Amniotic epithelial cell (primary cell): ENCODE results near the gene KRT75.
"Not testable (repeated sequence)": the region's sequence is repeated elsewhere in the genome, so short reads cannot be mapped to it uniquely, and the experiment has no call there.

Source experiments
- DNase-seq: peaks from one replicate; pipeline ENCODE4 v3.0.0-alpha.2; 2010; ENCODE audit warnings: low read depth

The KRT75 gene

DNA sequence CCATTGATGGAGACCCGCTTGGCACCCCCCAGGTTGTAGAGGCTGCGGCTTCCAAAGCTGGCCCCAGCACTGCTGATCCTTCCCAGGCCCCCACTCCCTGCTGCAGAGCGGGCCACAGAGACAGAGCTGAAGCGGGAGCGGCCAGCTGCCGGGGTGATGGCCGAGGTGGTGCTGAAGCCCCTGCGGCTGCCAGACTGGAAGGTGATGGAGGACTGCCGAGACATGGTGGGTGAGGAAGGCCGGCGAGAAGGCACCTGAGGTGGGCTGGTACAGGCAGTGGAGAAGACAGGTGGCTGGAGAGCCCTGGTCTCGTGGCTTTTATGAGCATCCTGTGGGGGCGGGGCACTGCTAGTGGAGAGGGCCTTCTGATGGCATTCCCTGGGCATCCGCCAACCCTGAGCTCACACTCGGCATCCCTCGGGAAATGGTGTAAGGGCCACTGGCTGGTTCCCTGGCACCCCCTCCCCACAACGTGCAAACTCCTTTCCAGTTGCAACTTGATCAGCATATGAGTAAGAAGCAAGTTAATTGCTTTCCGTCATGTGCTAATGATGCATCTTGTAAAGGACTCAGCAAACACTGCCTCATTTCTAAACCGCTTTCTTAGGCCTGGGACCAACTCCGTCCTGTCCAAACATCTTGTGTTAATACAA lies at the start of gene KRT75:
KRT75 (minus strand) TSS at position 291 of the 653 bp plus-strand sequence; CDS start at position 224, 67 bp downstream.
- no peak for DNase-seq

DNA sequence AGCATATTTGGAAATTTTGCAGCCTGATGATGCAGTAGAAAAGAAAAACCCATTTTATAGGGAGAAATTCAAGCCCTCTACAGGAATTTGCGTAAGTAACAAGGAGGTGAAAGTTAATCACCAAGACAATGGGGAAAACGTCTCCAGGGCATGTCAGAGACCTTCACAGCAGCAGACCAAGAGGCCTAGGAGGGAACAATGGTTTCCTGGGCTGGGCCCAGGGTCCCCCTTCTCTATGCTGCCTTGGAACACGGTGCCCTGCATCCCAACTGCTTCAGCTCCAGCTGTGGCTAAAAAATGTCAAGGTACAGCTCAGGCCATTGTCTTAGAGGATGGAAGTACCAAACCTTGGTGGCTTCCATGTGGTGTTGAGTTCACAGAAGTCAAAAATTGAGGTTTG lies 45.9 kb upstream of the KRT75 start:
- no peak for DNase-seq

DNA sequence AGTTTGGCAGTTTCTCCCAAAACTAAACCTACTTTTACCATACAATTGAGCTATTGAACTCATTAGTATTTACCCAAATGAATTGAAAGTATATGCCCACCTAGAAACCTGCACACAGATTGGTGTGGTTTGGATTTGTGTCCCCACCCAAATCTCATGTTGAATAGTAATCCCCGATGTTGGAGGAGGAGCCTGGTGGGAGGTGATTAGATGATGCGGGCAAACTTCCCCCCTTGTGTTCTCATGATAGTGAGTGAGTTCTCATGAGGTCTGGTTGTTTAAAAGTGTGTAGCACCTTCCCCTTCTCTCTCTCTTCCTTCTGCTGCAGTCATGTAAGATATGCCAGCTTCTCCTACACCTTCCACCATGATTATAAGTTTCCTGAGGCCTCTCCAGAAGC lies 43.5 kb upstream of the KRT75 start:
- DNase-seq, result no peak

DNA sequence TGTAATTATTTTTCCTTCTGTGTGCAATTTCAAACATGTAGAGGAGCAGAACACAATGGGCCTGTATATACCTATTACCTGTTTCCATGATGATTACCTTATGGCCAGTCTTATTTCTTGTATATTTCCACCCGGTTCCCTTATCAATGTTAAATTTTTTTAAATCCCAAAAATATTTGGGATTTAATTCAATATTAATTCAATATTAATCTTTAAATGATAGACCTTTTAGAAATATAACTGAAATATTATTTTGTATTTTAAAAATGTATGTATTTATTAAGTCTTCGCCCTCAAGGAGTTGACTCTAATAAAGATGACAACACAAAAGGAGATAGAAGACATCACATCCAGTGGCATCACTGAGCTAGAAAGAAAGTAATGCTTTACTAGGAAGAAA lies 40.0 kb upstream of the KRT75 start:
- DNase-seq, result no peak

DNA sequence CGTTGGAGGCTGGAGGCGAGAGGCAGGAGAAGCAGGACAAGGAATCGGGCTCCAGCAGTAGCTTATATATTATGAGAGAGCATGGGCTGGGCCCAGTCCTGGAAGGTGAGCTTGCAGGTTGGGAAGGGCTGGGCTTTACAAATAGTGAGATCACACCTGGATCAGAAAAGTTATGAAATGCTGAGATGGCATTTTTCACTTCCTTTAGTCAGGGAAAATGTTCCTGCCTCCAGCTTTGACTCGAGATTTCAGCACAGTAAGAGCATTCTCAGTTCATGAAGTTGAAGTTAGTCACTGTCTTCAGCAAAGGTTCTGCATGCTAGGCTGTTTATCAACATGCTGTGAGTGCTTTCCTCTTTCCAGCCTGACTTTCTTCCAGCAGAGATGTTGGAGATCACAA lies 39.6 kb upstream of the KRT75 start, which contains the start of gene KRT6C:
KRT6C (minus strand) TSS at position 38 of the 400 bp plus-strand sequence. CDS start 68 bp downstream, outside the sequence.
- peak; percentile 18 for DNase-seq

DNA sequence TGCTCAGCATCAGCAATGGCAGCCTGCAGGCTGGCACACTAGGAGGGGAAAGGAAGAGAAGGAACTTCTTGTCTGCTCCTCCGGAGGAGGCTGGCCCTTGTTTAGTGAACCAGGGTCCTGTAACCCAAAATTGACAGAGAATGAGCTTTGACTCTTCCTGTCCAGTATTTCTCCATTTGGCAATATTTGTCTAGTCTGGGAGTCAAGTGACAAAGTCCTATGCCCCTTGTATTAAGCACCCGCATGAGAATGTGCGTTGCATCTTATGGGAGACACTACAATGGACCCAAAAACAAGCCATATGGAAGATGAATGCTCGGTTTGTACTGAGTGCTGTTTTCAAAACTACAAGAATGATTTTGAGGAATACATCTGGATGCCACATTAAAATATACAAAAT lies 35.7 kb upstream of the KRT75 start:
- no peak for DNase-seq

DNA sequence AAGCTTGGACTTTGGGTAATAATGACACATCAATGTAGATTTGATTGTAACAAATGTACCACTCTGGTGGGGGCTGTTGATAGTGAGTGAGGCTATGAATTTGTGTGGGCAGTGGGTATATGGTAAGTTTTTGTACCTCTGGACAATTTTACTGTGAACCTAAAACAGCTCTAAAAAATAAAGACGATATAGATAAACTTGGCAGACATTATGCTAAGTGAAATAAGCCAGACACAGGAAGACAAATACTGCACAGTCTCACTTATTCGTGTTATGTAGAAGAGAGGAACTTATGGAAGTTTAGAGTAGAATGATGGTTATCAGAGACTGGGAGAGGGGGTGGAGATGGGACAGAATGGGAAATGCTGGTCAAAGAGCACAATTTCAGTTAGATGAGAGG lies 30.7 kb upstream of the KRT75 start:
- DNase-seq, result no peak

DNA sequence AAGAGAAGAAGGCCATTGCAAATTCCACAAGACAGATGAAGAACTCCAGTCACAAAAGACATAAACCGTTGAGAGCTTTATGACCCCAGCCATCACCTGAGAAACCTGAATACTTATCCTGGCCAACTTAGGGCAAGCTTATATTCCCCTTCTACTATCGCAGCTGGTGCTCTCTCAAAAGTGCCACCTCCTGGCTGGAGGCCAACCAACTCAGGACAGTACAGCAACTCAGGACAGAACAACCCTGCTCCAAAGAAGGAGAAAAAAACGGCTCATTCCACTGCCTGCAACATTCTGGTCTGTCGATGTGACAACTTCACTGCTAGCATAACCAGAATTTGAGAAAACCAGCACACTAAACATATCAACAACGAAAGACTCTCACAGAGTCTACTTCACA lies 27.5 kb upstream of the KRT75 start:
- no peak for DNase-seq

DNA sequence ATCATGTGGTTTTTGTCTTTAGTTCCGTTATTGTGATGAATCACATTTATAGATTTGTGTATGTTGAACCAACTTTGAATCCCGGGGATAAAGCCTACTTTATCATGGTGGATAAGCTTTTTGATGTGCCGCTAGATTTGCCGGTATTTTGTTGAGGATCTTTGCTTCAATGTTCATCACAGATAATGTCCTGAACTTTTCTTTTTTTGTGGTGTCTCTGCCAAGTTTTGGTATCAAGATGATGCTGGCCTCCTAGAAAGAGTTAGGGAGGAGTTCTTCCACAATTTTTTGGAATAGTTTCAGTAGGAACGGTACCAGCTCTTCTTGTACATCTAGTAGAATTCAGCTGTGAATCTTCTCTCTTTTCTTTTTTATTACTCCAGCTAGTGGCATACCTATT lies 24.7 kb upstream of the KRT75 start:
- DNase-seq, result no peak

DNA sequence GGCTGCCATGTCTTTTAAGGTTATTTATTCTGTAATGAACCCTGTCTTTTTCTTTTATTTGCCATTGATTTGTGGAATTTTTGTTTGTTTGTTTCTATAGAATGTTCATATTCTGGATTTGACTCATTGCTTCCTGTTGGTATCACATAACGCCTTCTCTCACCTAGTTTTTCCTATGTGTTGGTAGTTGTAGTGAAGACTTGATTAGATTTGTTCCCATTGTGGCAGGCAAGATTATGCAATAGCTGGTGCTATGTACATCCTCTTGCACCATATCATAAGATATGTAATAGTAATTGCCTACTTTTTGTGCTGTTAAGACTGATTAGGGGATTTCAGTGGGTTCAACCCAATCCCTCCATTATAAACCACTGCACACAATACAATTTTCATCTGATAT lies 21.6 kb upstream of the KRT75 start:
- DNase-seq, result peak; percentile 77

DNA sequence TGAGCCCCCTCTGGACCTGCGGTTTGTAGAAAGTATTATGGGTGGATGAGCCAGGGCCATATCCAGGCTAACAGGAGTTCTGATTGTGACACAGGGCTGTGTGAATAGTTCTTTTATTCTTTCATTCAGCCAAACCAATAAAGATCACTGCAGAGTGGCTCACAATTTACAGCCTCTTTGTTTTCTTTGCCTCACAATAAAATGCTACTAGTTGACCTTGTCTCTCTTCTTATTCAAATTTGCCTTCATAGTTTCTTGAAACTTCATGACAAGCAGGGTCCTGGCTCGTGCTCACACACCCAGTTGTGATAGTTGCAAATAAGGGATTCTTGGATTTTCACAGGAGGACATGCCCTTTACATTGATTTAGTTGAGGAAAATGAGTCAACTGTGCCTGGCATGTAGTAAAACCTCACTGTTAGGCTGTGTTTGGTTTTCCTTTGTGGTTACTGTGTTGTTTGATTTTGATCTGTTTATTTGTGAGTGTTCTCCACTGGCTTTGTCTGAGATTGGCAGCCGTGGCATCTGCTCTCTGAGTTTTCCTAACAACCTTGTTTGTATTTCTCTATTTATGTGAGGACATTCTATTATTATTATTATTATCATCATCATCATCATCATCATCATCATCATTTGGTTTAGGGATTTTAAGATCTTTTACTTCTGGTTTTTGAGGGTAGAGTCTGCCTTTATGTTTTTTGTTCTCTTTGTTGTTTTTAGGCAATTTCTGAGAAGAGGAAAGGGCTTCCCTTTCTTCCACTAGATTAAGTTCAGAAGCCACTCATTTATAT lies 20.4 kb upstream of the KRT75 start:
- DNase-seq, result peak; percentile 58

DNA sequence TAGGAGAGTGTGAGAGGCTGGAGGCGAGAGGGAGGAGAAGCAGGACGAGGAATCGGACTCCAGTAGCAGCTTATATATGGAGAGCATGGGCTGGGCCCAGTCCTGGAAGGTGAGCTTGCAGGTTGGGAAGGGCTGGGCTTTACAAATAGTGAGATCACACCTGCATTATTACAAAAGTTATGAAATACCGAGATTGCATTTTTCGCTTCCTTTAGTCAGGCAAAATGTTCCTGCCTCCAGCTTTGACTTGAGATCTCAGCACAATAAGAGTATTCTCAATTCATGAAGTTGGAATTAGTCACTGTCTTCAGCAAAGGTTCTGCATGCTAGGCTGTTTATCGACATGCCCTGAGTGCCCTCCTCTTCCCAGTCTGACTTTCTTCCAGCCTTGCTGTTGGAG lies 17.9 kb upstream of the KRT75 start, which contains the start of gene KRT6B:
KRT6B (minus strand) TSS at position 46 of the 400 bp plus-strand sequence. CDS start 68 bp downstream, outside the sequence.
- no peak for DNase-seq

DNA sequence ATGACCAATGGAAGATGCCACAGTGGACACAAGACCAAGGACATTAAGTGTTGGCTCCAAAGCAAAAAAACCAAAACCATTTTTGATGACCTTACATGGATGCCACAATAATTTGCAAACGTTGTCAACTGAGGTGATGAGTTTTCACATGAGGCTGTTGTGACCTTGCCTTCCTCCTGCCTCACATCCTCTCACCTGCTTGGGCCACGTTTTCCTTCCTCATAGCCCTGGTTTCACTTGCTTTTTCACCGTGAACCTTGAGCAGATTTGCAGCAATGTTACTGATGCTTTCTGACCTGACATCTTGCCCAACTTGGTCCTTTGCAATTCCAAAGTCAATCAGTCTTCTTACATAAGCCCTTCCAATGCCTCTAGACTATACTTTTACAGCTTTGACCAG lies 14.1 kb upstream of the KRT75 start:
- no peak for DNase-seq

DNA sequence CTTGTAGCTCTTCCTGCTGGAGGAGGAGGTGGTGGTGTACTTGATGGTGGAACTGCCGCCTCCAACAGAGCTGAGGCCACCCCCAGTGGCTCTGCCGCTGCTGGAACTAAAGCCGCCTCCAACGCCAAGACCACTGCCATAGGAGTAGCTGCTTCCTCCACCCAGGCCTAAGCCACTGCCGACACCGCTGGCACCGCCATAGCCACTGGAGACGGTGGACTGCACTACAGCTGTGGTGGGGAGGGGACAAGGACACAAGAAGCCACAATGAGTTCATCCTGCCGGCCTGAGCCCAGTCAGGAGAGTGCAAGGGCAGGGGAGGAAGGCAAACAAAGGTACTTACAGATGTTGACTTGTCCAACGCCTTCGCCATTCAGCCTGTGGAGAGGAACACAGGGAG lies 13.0 kb upstream of the KRT75 start:
- not testable (repeated sequence) for DNase-seq

DNA sequence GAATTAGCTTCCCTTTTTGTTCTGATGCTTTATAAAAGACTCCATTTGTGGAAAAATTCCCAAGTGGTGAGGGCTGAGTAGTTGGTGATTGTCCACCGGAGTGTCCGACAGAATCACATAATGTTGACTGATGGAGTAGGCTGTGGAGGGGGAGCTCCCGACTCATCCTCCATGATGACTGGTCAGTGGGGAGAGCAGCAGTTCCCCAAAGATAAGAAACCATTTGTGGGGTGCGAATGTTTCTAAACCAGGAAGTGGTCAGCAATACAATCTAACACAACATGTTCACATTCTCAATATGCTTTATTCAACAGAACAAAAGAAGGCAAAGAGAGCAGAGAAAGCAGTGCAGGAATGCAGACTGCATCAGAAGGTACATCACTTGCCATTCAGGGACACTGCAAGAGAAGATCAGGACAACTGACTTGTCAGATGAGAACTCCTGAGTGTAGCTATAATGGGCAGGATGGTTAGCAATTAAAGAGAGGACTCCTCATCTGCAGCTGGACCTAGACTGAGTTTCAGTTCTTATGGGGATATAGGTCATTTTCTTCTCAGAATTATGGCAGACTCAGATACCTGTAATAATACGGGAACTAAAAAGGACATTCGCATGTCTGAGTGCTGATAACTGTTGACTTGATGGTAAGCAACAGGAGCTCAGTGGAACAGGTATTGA lies 12.3 kb upstream of the KRT75 start:
- DNase-seq, result peak; percentile 61

DNA sequence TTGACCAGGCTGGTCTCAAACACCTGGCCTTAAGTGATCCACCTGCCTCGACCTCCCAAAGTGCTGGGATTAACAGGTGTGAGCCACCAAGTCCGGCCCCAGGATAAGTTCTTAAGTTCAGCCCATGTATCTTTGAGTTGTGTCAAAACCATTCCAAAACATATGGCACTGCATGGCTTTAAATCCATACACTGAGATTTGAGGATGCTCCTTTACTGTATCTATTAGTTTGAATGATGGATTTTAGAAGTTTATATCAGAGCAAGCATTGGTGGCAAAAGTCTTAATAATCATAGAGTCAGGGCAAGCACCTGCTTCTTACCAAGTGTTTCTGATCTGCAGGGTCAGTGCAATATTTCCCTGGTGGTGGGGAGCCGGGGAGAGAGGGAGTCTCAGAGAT lies 11.7 kb upstream of the KRT75 start:
- DNase-seq, result no peak

DNA sequence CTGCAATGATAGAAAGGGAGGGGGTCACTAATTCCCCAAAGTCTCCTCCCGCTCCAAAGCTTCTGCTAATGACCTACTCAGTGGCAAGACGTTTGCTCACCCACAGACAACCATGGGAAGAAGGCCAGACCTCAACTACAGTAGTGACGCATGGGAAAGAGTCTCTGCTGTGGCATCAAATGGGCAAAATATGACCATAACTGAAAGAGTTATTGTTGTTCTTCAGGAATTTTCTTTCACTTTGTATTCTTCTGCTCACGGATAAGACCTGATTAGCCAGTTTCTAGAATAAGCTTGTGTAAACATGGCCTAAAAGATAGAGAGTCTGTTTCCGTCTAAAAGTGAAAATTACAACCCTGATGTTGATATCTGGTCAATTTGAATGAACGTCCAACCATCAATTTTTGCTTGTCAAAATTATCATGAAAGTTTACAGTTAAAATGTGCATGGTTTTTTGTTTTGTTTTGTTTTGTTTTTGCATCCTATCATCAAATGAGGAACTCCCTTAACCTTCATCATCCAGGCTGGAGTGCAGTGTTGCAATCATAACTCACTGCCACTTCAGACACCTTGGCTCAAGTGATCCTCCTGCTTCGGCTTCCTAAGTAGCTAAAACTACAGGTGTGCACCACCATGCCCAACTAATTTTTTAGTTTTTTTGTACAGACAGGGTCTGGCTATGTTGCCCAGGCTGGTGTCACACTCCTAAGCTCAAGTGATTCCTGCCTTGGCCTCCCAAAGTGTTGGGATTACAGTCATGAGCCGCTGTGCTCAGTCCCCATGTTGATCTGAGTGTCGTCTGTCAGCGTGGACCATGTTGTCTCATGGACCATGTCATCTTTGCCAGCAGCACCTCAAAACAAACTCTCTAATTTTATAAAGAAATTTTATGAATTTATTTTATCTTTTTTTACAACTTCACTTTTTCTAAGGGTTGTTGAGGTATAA lies 10.8 kb upstream of the KRT75 start:
- no peak for DNase-seq

DNA sequence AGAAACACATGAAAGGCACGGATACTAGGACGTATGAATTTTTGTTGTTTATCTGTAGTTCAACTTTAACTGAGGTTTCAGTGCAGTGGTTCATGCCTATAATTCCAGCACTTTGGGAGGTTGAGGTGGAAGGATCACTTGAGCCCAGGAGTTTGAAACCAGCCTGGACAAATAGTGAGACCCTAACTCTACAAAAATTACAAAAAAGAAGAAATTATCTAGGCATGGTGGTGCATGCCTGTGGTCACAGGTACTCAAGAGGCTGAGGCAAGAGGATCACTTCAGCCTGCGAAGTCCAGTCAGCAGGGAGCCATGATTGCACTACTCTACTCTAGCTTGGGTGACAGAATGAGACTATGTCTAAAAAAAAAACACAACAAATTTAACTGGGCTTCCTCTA lies 9.8 kb upstream of the KRT75 start:
- no peak for DNase-seq

DNA sequence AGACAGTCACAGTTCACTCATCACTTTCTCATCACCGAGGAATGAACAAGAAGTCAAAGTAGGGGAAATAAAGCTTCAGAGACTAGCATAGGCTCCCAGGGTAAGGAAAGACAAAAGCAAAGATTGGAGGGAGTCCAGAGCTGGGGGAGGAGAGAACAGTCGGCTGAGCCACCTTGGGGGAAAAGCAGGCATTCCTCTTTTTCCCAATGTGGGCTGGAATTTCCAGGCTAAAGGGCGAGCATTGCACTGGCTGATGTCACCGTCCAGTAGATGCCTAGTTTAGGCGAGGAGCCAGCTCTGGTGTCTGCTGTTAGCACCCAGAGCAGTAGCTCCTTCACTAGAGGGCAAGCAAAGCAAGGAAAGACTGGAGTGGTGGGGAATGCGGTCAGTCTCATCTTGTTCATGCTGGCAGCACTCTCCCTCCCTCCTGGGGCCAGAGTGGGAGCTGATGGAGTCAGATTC lies 8.5 kb upstream of the KRT75 start:
- peak; percentile 93 for DNase-seq

DNA sequence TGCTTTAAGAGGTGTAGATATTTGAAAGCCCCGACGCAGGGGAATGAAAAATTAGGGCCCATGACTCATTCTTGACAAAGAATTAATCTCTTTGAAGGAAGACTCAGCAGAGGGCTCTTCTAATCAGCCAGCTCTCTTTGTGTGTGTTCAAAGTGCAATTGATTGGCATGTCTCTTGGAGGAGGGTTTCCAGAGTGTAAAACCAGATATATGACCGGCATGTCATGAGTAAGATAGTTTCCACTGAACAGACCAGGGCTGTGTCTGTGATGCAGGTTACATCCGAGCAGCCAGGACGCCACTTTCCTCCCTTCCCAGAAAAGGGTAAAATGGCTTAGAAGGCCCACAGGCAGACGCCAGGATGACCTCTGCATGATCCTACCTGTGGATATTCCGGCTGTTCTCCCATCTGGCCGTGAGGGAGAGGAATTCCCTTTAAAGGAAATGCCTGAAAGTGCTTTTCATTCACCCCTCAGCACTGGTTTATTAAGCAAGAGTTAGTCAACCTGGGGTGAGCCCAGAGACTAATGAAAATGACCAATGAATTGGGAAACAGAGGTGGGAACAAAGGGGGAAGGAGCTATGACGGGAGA lies 7.2 kb upstream of the KRT75 start:
- peak; percentile 78 for DNase-seq

DNA sequence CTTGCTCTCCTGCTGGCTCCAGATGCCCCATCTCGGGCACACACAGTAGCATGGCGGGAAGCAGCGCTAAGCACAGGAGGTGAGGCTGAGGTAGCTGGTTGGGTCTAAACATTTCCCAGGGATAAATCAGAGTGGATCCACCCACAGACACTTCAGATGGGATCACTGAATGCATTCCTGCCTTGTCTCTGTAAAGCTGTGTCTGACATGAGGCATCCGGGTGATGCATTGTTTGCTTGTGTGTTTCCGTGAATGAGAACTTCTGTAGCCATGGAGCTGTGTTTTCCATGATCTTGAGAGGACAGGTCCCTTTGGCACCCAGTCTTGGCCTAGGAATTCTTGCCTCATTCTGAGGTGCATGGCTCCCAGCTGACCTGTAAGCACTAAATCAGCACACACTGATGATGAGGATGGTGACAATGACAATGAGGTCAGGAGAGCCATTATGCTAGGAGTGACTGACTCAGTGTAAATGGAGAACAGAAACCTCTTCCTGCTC lies 6.7 kb upstream of the KRT75 start:
- peak; percentile 98 for DNase-seq
